Left ventricle myocardium inferior (tissue), 1 donor: ENCODE measurements around the gene TBC1D16. TPM values are rescaled to one million over a fixed set of nuclear protein-coding genes. Genes with fewer than 3 reads are reported as not detected.

Source experiments
- DNase-seq: peaks from one replicate; pipeline ENCODE4 v3.0.0-alpha.2; 2020
- H3K27ac ChIP-seq: fragments of 200-600 bp; replicated peaks from 2 replicates; pipeline ENCODE4 v1.8.0; 2021
- H3K27me3 ChIP-seq: fragments of 200-600 bp; 2 replicates; pipeline ENCODE4 v1.8.0; 2021; ENCODE audit warnings: low read depth
- H3K36me3 ChIP-seq: fragments of 200-600 bp; 2 replicates; pipeline ENCODE4 v1.8.0; 2021
- H3K4me1 ChIP-seq: fragments of 200-600 bp; 2 replicates; pipeline ENCODE4 v1.8.0; 2021
- H3K4me3 ChIP-seq: fragments of 200-600 bp; 2 replicates; pipeline ENCODE4 v1.8.0; 2021; ENCODE audit warnings: mild to moderate bottlenecking, moderate library complexity
- H3K9me3 ChIP-seq: fragments of 200-600 bp; replicated peaks from 2 replicates; pipeline ENCODE4 v1.8.0; 2021
- intact Hi-C: fragments of 100-400 bp; cut with micrococcal nuclease; formaldehyde crosslinking; loops from one replicate; pipeline ENCODE4 v1.11.0; 2022
- total RNA-seq: library from RNA; stranded (reverse); fragmentation: NEBNext Ultra II Directional; extraction: Animal tissue kit (Norgen Biotek cat#: 25700); gene quantifications from one replicate; pipeline ENCODE4 v1.2.1, GENCODE V29; 2021
- TF ChIP-seq, protein P1 (sequence below): fragments of 200-600 bp; IDR thresholded peaks from 2 replicates; pipeline ENCODE4 v1.8.0; 2021; ENCODE audit warnings: antibody characterized with exemption, mild to moderate bottlenecking, borderline replicate concordance
- donor health status: DM: no; HTN: yes; CAD: no; lungs with severe emphysema.

The TBC1D16 gene
- total RNA-seq, 1 donor from 2014 or later = 15.9 TPM

DNA sequence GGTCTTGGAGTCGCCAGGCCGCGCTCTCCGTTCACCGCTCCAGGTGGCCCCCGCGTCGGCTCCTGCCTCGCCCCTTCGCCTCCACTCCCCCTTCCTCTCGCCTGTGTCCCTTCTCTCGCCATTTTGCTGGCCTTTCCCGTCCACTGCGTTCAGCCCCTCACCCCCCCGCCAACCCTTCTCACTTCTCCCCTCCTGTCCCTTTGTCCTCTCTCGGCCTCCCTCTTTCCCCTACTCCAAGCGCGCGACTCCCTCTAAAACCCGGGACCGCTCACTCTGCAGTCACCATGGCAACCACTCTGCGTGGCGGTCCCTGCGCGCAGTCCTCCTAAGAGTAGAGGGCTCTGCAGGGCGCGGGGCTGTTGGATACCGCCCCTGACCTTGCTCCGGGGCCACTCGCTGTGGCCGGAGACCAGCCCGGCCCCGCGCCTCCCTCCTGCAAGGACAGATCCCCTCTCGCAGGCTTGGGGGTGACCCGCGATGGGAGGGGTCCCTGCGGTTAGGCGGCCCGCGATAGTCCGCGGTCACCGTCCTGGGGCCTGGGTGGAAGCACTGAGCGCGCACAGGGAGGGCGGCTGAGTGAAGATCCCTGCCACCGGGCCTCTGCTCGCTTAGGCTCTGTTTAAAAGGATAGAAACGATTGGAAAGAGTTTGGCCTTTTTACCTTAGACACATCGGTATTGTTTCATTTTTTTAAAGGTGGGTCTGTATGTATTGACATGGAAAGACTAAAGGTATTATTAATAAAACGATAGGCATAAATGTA, 1.2 kb upstream of the TBC1D16 start:
- Histone ChIP-seq H3K27ac (peak overlapping the region; percentile 94), H3K4me1 (peaks cover 34% of the 10 kb centered on the region), H3K9me3 (no peaks in the 10 kb centered on the region), H3K36me3 (peaks cover 11% of the 10 kb centered on the region), H3K4me3 (peak overlapping the region; percentile 92), H3K27me3 (no peaks in the 10 kb centered on the region)
- TF ChIP-seq, protein P1, sequence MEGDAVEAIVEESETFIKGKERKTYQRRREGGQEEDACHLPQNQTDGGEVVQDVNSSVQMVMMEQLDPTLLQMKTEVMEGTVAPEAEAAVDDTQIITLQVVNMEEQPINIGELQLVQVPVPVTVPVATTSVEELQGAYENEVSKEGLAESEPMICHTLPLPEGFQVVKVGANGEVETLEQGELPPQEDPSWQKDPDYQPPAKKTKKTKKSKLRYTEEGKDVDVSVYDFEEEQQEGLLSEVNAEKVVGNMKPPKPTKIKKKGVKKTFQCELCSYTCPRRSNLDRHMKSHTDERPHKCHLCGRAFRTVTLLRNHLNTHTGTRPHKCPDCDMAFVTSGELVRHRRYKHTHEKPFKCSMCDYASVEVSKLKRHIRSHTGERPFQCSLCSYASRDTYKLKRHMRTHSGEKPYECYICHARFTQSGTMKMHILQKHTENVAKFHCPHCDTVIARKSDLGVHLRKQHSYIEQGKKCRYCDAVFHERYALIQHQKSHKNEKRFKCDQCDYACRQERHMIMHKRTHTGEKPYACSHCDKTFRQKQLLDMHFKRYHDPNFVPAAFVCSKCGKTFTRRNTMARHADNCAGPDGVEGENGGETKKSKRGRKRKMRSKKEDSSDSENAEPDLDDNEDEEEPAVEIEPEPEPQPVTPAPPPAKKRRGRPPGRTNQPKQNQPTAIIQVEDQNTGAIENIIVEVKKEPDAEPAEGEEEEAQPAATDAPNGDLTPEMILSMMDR = no peak
- DNase-seq = no peak
- intact Hi-C loops = no loop called here

DNA sequence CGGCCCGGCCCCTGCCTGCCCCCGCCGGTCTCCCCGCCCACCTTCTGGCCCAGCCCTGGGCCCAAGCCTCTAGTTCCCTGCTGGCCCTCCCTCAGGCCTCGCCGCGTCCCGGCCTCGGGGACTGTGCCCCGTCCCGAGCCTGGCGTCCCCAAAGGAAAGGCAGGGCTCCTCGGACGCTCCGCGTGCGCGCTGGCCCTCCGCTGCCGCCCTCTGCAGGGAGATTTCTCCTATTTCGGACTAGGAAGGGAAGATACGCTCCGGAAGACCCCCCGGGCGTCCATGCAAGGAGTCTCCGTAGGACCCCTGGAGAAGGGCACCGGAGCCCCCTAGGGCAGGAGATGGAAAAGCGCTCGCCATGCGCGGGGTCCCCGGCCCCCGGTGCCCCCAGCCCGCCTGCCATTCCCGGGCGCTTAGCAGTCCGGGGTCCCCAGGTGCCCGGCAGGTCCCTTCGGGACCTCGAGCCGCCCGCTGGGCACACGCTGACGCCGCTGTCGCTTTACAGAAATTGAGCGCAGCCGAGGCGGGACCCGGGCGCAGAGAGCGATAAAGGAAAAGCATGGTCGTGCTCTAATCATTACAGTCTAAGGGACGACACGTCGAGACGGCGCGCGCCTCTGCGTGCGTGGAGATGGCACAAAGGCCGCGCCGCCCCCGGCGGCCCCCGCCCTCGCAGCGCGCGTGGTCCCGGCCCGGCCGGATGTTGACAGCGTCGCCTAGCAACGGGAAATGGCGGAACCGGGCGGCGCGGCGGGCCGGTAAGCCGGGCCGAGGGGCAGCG, 454 bp upstream of the TBC1D16 start, which contains the start of gene CCDC40:
CCDC40 (plus strand) TSS at position 706 of the 778 bp plus-strand sequence; CDS start at position 727, 21 bp downstream.
- TF ChIP-seq, protein P1 = no peak
- Histone ChIP-seq H3K4me3 (peak within 1 kb of the TSS; percentile 92), H3K4me1 (peaks cover 34% of the 10 kb centered on the region), H3K9me3 (no peaks in the 10 kb centered on the region), H3K36me3 (peaks cover 3% of the 10 kb centered on the region), H3K27me3 (no peaks in the 10 kb centered on the region), H3K27ac (peak within 1 kb of the TSS; percentile 94)
- peak; percentile 87 for DNase-seq
- intact Hi-C loops = no loop called here

DNA sequence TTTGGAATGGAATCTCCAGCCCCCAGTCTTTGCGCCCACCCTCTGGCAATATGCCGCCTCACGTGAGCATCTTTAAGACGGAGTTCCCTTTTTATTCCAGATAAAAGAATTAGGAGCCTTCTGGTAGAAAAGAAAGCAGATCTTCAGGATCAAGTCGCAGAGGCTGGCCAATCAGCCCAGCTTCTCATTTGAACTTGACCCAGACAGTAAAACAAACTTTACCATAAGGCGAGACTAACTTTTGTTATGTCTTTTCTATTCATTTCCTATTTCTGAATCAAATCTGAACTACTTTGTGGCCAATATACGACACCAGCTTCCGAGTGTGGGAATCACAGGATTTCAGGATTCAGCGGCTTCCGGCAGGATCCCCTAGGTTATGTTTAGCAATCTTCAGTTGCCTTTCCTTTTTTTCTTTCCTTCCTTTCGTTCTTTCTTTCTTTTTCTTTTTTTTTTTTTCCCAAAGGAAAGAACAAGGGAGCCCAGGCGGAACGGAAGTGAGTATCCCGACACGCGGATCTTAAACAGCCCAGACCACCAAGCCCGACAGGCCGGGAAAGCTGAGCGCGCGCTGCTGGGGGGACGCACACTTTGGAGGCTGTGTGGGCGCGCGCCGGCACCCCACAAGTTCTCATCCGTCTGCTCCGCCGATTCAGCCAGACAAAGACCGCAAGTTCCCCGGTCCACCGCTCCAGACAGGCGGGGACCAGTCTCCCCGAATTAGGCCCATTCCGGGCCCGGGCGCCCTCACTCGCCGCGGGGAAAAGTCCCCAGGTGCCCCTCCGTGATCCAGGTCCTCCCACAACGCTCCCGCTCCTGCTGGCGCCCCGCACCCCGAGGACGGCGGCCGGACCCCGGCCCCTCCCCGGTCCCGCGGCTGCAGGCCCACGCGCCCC, 633 bp downstream of the TBC1D16 start:
- Histone ChIP-seq H3K27ac (peak overlapping the region; percentile 94), H3K36me3 (no peaks in the 10 kb centered on the region), H3K27me3 (no peaks in the 10 kb centered on the region), H3K9me3 (no peaks in the 10 kb centered on the region), H3K4me1 (peaks cover 36% of the 10 kb centered on the region), H3K4me3 (peak overlapping the region; percentile 92)
- intact Hi-C loops = no loop called here
- DNase-seq = no peak
- TF ChIP-seq, protein P1 = no peak

DNA sequence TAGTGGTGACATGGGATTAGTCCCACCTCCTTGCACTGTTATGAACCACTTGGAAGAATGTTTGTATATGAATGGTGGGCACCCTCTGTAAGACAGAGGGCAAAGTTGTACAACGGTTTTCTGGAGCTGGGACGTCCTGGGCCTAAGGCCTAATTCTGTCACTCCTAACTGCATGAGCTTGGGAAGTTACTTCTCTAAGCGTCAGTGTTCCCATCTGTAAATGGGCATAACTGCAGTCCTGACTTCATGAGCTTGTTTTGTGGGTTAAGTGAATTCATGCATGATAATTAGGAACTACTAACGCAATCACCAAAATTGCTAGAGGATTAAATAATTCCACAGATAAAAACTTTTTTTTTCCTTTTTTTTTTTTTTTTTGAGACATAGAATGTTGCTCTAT, 1.8 kb downstream of the TBC1D16 start:
- intact Hi-C loops = no loop called here
- Histone ChIP-seq H3K27ac (no peak overlapping the region), H3K4me3 (no peak overlapping the region), H3K4me1 (peaks cover 43% of the 10 kb centered on the region), H3K36me3 (no peaks in the 10 kb centered on the region), H3K9me3 (no peaks in the 10 kb centered on the region), H3K27me3 (no peaks in the 10 kb centered on the region)
- DNase-seq = no peak
- TF ChIP-seq, protein P1 = no peak

DNA sequence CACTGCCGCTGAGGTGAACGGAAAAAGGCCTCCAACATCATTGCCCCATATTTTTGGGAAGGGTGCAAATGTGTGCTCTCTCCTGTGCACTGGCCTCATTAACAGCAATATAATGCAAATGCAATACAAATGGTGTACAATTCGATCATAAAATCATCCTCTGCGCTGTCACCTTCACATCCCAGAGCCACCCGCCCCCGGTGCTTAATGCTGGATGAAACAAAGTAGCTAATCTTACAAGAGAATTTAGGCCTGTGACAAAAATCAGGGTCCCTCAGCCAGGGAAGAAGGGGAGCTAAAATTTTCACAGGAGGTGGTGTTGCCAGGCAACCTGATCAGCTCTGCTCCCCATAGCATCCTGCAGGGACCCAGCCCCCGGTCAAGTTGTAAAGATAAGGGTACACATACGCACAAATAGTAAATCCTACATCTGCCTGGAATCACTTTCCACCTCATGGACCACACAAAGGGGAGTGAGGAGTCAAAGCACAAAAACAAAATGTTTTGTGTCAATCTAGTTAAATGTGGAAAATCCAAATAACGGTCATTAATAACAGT, 3.0 kb downstream of the TBC1D16 start:
- no peak overlapping the region for H3K27ac ChIP-seq
- H3K27me3 ChIP-seq = no peaks in the 10 kb centered on the region
- no peak for DNase-seq
- intact Hi-C loops = no loop called here
- H3K36me3 ChIP-seq = no peaks in the 10 kb centered on the region
- no peaks in the 10 kb centered on the region for H3K9me3 ChIP-seq
- H3K4me1 ChIP-seq = peaks cover 43% of the 10 kb centered on the region
- H3K4me3 ChIP-seq = no peak overlapping the region
- TF ChIP-seq, protein P1 = no peak
